K562 (cell line): Measurements from ENCODE around the gene ADGRG1. TPM values are rescaled to one million over a fixed set of nuclear protein-coding genes. Genes with fewer than 3 reads are reported as not detected.

Source experiments
- BCL6 ChIP-seq: fragments of 250-450 bp; sonication (Bioruptor Pico); IDR thresholded peaks from 2 replicates; pipeline ENCODE4 v1.4.0; 2020
- CHCHD3 ChIP-seq: fragments of 250-450 bp; sonication (Bioruptor Pico); IDR thresholded peaks from 2 replicates; pipeline ENCODE4 v2.1.2; 2022; ENCODE audit warnings: mild to moderate bottlenecking
- COPS2 ChIP-seq: fragments of 450-650 bp; conservative IDR thresholded peaks from 2 replicates; pipeline ENCODE4 v1.6.1; 2016; ENCODE audit warnings: mild to moderate bottlenecking, moderate library complexity
- EGR1 ChIP-seq: fragments of 450-650 bp; conservative IDR thresholded peaks from 2 replicates; pipeline ENCODE4 v1.6.1; 2017; ENCODE audit warnings: mild to moderate bottlenecking
- KDM1A ChIP-seq, 2 experiments: fragments of 450-650 bp; IDR thresholded peaks; 2 replicates each; pipeline ENCODE4 v1.6.1; 2016; ENCODE audit warnings: mild to moderate bottlenecking in 2 of 2
- KDM4B ChIP-seq, 2 experiments: fragments of 450-650 bp in 1 of 2; sonication (generic) in 1 of 2; IDR thresholded peaks; 2 replicates each; pipeline ENCODE4 v1.6.1; 2016 to 2017; ENCODE audit warnings: borderline replicate concordance in 2 of 2, antibody characterized with exemption in 1 of 2, low read depth in 1 of 2, mild to moderate bottlenecking in 1 of 2
- MBD2 ChIP-seq: sonication (generic); IDR thresholded peaks from 2 replicates; pipeline ENCODE4 v1.6.1; 2016; ENCODE audit warnings: low read depth, borderline replicate concordance
- NFYB ChIP-seq: IDR thresholded peaks from 2 replicates; pipeline ENCODE4 v1.6.1; 2011; ENCODE audit warnings: mild to moderate bottlenecking, moderate library complexity; ENCODE audit not compliant: insufficient read length; ENCODE audit errors: extremely low read depth
- PHTF2 ChIP-seq: fragments of 250-450 bp; sonication (Bioruptor Pico); IDR thresholded peaks from 2 replicates; pipeline ENCODE4 v1.5.0; 2021; ENCODE audit warnings: mild to moderate bottlenecking
- POLR3A ChIP-seq: IDR thresholded peaks from 2 replicates; pipeline ENCODE4 v1.6.1; 2011; ENCODE audit warnings: borderline replicate concordance, mild to moderate bottlenecking, moderate library complexity; ENCODE audit not compliant: insufficient read length, insufficient read depth; ENCODE audit errors: extremely low read depth
- RFX5 ChIP-seq: IDR thresholded peaks from 2 replicates; pipeline ENCODE4 v1.6.1; 2011; ENCODE audit warnings: low read depth, mild to moderate bottlenecking, improper control_type of control experiment, low read length
- SIRT6 ChIP-seq: IDR thresholded peaks from one replicate; pipeline ENCODE4 v1.6.1; 2012; ENCODE audit warnings: low read depth, mild to moderate bottlenecking, control low read depth, inconsistent platforms, low read length, moderate library complexity
- SMARCB1 ChIP-seq: IDR thresholded peaks from 2 replicates; pipeline ENCODE4 v1.6.1; 2011; ENCODE audit warnings: improper control_type of control experiment, low read depth; ENCODE audit not compliant: insufficient read length
- SMARCC2 ChIP-seq: fragments of 450-650 bp; IDR thresholded peaks from 2 replicates; pipeline ENCODE4 v1.6.1; 2017; ENCODE audit warnings: antibody characterized with exemption, moderate library complexity, mild to moderate bottlenecking, low read depth
- TAF15 ChIP-seq: fragments of 200-400 bp; formaldehyde crosslinking; IDR thresholded peaks from 2 replicates; pipeline ENCODE4 v1.6.1; 2017; ENCODE audit warnings: mild to moderate bottlenecking, low read depth, low read length, moderate library complexity
- TCF7 ChIP-seq: sonication (generic); IDR thresholded peaks from 2 replicates; pipeline ENCODE4 v1.6.1; 2016; ENCODE audit warnings: antibody characterized with exemption, borderline replicate concordance
- ZFP1 ChIP-seq: fragments of 450-650 bp; formaldehyde crosslinking; IDR thresholded peaks from 2 replicates; pipeline ENCODE4 v1.4.0; 2020; ENCODE audit warnings: mild to moderate bottlenecking, mixed read lengths
- ZNF146 ChIP-seq: IDR thresholded peaks from one replicate; pipeline ENCODE4 v1.6.1; 2018; ENCODE audit warnings: missing compliant biosample characterization; ENCODE audit not compliant: unreplicated experiment
- ZNF347 ChIP-seq: fragments of 450-650 bp; formaldehyde crosslinking; IDR thresholded peaks from 2 replicates; pipeline ENCODE4 v1.4.0; 2020; ENCODE audit warnings: low read depth, mild to moderate bottlenecking, moderate library complexity
- ZNF583 ChIP-seq: fragments of 250-450 bp; sonication (Bioruptor Pico); IDR thresholded peaks from 2 replicates; pipeline ENCODE4 v1.4.0; 2020
- ZNF75A ChIP-seq: fragments of 450-650 bp; formaldehyde crosslinking; IDR thresholded peaks from 2 replicates; pipeline ENCODE4 v1.4.0; 2020; ENCODE audit warnings: mild to moderate bottlenecking
- polyA plus RNA-seq, 8 experiments: library from polyadenylated mRNA; depleted of rRNA in 4 of 8; stranded (reverse) in 5 of 8; unstranded in 3 of 8; fragments of >200 nt; fragmentation: Nextera tagmentation in 2 of 8; fragmentation: Illumina TruSeq in 1 of 8; extraction: Ambion mirVana in 2 of 8; extraction: Trizol in 1 of 8; gene quantifications; 2 replicates each; pipeline versions ENCODE4 v1.2.1 to v1.2.3, GENCODE V29; 2011 to 2014; ENCODE audit warnings: inconsistent platforms in 1 of 8, missing spikeins in 1 of 8
- total RNA-seq, 7 experiments: library from RNA; depleted of rRNA in 6 of 7; stranded (reverse); fragments of >200 nt in 6 of 7; fragmentation: Illumina TruSeq in 2 of 7; extraction: Trizol in 2 of 7; gene quantifications; 2 replicates each; pipeline versions ENCODE4 v1.2.1 to v1.2.3, GENCODE V29; 2011 to 2021; ENCODE audit warnings: low replicate concordance in 1 of 7
- TF ChIP-seq, protein P1 (sequence below): sonication (generic); formaldehyde crosslinking; IDR thresholded peaks from 2 replicates; pipeline ENCODE4 v1.8.1; 2023; ENCODE audit warnings: mild to moderate bottlenecking, missing genetic modification reagents
- TF ChIP-seq, protein P2 (sequence below): fragments of 450-650 bp; formaldehyde crosslinking; IDR thresholded peaks from 2 replicates; pipeline ENCODE4 v1.4.0; 2020; ENCODE audit warnings: mild to moderate bottlenecking, moderate library complexity

The ADGRG1 gene
- total and polyA plus RNA-seq, 9 of the 15 experiments (the other 6 are each of a cell fraction or from before 2014, with no cell fraction given): 0.04 to 0.31 (median 0.16) TPM; not detected in 6

DNA sequence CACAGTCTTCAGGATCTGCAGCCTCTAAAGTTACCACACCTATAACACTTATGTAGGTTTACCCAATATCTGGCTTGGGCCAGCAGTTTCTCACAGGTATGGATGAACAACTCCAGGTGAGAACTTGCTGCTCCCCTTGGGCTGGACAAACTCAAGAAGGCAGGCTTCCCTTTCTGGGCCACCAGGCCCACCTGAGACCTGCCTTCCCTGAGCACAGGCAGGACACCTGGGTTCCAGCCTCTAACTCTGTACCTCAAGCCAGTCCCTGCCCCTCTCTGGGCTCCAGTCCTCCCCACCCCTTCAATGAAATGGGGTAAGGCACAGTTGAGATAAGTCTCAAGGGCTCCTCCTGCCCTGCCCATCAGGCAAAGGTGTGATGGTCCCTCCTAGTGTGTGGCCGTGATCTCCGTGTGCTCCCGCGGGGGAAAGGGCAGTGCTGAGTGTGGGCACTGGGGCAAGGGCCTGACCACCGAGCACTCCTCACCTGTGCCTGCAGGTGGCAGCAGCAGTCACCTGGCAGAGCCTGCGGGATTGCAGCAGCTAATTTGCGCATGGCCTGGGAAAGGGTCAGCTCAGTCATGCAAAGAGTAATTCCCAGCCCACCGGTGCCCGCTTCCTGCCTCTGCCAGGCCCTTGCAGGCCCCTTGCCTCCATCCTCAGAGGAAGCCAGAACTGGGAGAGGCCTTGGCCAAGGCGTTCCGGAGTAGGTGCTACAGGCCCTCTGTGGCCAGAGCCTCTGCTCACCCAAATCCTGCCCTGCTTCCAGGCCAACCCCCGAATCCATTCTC lies 28.2 kb upstream of the ADGRG1 start (continued):
- TF ChIP-seq SIRT6 (no peak), SMARCC2 (no peak), SMARCB1 (no peak), KDM1A (IDR thresholded peaks at IDR 0.05) (no peak), ZFP1 (CRISPR knock-in tag) (no peak), COPS2 (no peak), BCL6 (CRISPR knock-in tag) (no peak), KDM4B (IDR thresholded peaks at IDR 0.05; ENCODE audit: borderline replicate concordance in 2 of 2, low read depth in 1 of 2) (no peak), NFYB (no peak), ZNF146 (no peak), ZNF347 (CRISPR knock-in tag) (no peak), ZNF75A (CRISPR knock-in tag) (no peak), ZNF583 (CRISPR knock-in tag) (no peak), TCF7 (no peak), EGR1 (no peak), TAF15 (no peak), MBD2 (no peak), CHCHD3 (CRISPR knock-in tag) (no peak), POLR3A (no peak), PHTF2 (CRISPR knock-in tag) (no peak), RFX5 (no peak)
- TF ChIP-seq, protein P1, sequence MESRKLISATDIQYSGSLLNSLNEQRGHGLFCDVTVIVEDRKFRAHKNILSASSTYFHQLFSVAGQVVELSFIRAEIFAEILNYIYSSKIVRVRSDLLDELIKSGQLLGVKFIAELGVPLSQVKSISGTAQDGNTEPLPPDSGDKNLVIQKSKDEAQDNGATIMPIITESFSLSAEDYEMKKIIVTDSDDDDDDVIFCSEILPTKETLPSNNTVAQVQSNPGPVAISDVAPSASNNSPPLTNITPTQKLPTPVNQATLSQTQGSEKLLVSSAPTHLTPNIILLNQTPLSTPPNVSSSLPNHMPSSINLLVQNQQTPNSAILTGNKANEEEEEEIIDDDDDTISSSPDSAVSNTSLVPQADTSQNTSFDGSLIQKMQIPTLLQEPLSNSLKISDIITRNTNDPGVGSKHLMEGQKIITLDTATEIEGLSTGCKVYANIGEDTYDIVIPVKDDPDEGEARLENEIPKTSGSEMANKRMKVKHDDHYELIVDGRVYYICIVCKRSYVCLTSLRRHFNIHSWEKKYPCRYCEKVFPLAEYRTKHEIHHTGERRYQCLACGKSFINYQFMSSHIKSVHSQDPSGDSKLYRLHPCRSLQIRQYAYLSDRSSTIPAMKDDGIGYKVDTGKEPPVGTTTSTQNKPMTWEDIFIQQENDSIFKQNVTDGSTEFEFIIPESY: peak; percentile 51; the same call in 1 of the 2 replicates
- TF ChIP-seq, protein P2, sequence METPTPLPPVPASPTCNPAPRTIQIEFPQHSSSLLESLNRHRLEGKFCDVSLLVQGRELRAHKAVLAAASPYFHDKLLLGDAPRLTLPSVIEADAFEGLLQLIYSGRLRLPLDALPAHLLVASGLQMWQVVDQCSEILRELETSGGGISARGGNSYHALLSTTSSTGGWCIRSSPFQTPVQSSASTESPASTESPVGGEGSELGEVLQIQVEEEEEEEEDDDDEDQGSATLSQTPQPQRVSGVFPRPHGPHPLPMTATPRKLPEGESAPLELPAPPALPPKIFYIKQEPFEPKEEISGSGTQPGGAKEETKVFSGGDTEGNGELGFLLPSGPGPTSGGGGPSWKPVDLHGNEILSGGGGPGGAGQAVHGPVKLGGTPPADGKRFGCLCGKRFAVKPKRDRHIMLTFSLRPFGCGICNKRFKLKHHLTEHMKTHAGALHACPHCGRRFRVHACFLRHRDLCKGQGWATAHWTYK: peak; percentile 45; the same call in 1 of the 2 replicates
- TF ChIP-seq, all 486 proteins: peak for 22
